Parathyroid adenoma (tissue), 2 donors: Measurements from ENCODE around the gene NUMBL.
A peak's percentile ranks its signal among the peaks of the same experiment; 100 is the strongest.

Experiments used
- H2AFZ ChIP-seq: fragments of 300-600 bp; sonication (generic); one replicate; pipeline ENCODE4 v1.7.0; 2017; ENCODE audit warnings: antibody characterized with exemption, mild to moderate bottlenecking
- H3K27ac ChIP-seq: fragments of 300-600 bp; sonication (generic); one replicate; pipeline ENCODE4 v1.7.0; 2017
- H3K27me3 ChIP-seq: fragments of 300-600 bp; sonication (generic); one replicate; pipeline ENCODE4 v1.7.0; 2017; ENCODE audit warnings: low read length; ENCODE audit not compliant: control insufficient read depth, insufficient read depth
- H3K36me3 ChIP-seq: fragments of 300-600 bp; sonication (generic); one replicate; pipeline ENCODE4 v1.7.0; 2017; ENCODE audit warnings: low read length; ENCODE audit not compliant: control insufficient read depth, insufficient read depth
- H3K4me1 ChIP-seq: fragments of 300-600 bp; sonication (generic); one replicate; pipeline ENCODE4 v1.7.0; 2017; ENCODE audit warnings: control low read depth
- H3K4me2 ChIP-seq: fragments of 300-600 bp; sonication (generic); one replicate; pipeline ENCODE4 v1.7.0; 2017; ENCODE audit warnings: low read length
- H3K4me3 ChIP-seq: fragments of 300-600 bp; sonication (generic); one replicate; pipeline ENCODE4 v1.7.0; 2017; ENCODE audit warnings: low read depth, low read length
- H3K79me2 ChIP-seq: fragments of 300-600 bp; sonication (generic); one replicate; pipeline ENCODE4 v1.7.0; 2017; ENCODE audit warnings: control low read depth
- H3K9ac ChIP-seq: fragments of 300-600 bp; sonication (generic); one replicate; pipeline ENCODE4 v1.7.0; 2017; ENCODE audit warnings: mild to moderate bottlenecking
- H3K9me3 ChIP-seq: fragments of 300-600 bp; sonication (generic); one replicate; pipeline ENCODE4 v1.7.0; 2017; ENCODE audit warnings: low read length; ENCODE audit not compliant: control insufficient read depth
- CTCF ChIP-seq: fragments of 300-600 bp; sonication (generic); IDR thresholded peaks from one replicate; pipeline ENCODE4 v1.7.0; 2017; ENCODE audit warnings: antibody characterized with exemption, mild to moderate bottlenecking
- donor health status: primary hyperparathyroidism.

The NUMBL gene

GRCh38 chr19:40692212-40692551 is 1.7 kb upstream of the NUMBL start:
- no peak overlapping the region for H3K4me3 ChIP-seq
- no peak overlapping the region for H3K4me2 ChIP-seq
- peaks cover 3% of the 10 kb centered on the region for H3K4me1 ChIP-seq
- no peak overlapping the region for H2AFZ ChIP-seq
- H3K27me3 ChIP-seq: no peaks in the 10 kb centered on the region
- H3K9me3 ChIP-seq: no peaks in the 10 kb centered on the region
- no peak for TF ChIP-seq CTCF
- H3K9ac ChIP-seq: no peak overlapping the region
- H3K27ac ChIP-seq: no peak overlapping the region
- H3K36me3 ChIP-seq: no peaks in the 10 kb centered on the region
- H3K79me2 ChIP-seq: no peaks in the 10 kb centered on the region

- Histone ChIP-seq H3K27ac (no peak overlapping the region), H3K9ac (no peak overlapping the region), H3K4me3 (no peak overlapping the region), H2AFZ (no peak overlapping the region), H3K4me1 (peaks cover 3% of the 10 kb centered on the region), H3K79me2 (no peaks in the 10 kb centered on the region), H3K9me3 (no peaks in the 10 kb centered on the region), H3K4me2 (no peak overlapping the region), H3K27me3 (no peaks in the 10 kb centered on the region), H3K36me3 (no peaks in the 10 kb centered on the region)
- no peak for TF ChIP-seq CTCF
Observed at GRCh38 chr19:40691421-40692211, 1.2 kb upstream of the NUMBL start.

GRCh38 chr19:40690693-40691420 is 406 bp upstream of the NUMBL start:
- Histone ChIP-seq H3K79me2 (no peaks in the 10 kb centered on the region), H3K27me3 (no peaks in the 10 kb centered on the region), H3K4me3 (peak overlapping the region; percentile 38), H3K4me1 (peaks cover 3% of the 10 kb centered on the region), H3K36me3 (no peaks in the 10 kb centered on the region), H3K9me3 (no peaks in the 10 kb centered on the region), H3K27ac (peak overlapping the region; percentile 41), H3K4me2 (peak overlapping the region; percentile 61), H3K9ac (no peak overlapping the region), H2AFZ (peak overlapping the region; percentile 73)
- TF ChIP-seq CTCF: no peak

- Histone ChIP-seq H3K9ac (no peak overlapping the region), H3K4me1 (peaks cover 3% of the 10 kb centered on the region), H3K4me3 (no peak overlapping the region), H2AFZ (no peak overlapping the region), H3K27me3 (no peaks in the 10 kb centered on the region), H3K4me2 (no peak overlapping the region), H3K36me3 (no peaks in the 10 kb centered on the region), H3K27ac (no peak overlapping the region), H3K9me3 (no peaks in the 10 kb centered on the region), H3K79me2 (no peaks in the 10 kb centered on the region)
- TF ChIP-seq CTCF: no peak
Observed at GRCh38 chr19:40689339-40690049, 957 bp downstream of the NUMBL start.
